Measurements from ENCODE around the gene MYOM3.

The MYOM3 gene

GRCh38 chr1:24113641-24114033, 1.7 kb upstream of the MYOM3 start:
- no peak for DNase-seq

- DNase-seq = no peak
These were observed 506 bp downstream of the MYOM3 start for GRCh38 chr1:24111262-24111995.

GRCh38 chr1:24110642-24111261, 1.2 kb downstream of the MYOM3 start:
- DNase-seq = no peak

GRCh38 chr1:24109686-24110475, 2.1 kb downstream of the MYOM3 start:
- no peak for DNase-seq

GRCh38 chr1:24109166-24109483, 2.8 kb downstream of the MYOM3 start:
- DNase-seq = no peak

GRCh38 chr1:24108334-24109165, 3.4 kb downstream of the MYOM3 start:
- DNase-seq = peak; percentile 63

- DNase-seq = no peak
These were observed 4.3 kb downstream of the MYOM3 start for GRCh38 chr1:24107462-24108138.

- no peak for DNase-seq
These were observed 6.4 kb downstream of the MYOM3 start for GRCh38 chr1:24105368-24106160.

GRCh38 chr1:24104854-24105253, 7.1 kb downstream of the MYOM3 start:
- no peak for DNase-seq

GRCh38 chr1:24103879-24104278, 8.1 kb downstream of the MYOM3 start:
- DNase-seq = no peak

GRCh38 chr1:24103408-24103807, 8.5 kb downstream of the MYOM3 start:
- no peak for DNase-seq

GRCh38 chr1:24102961-24103360, 9.0 kb downstream of the MYOM3 start:
- DNase-seq = peak; percentile 52

GRCh38 chr1:24101796-24102586, 9.9 kb downstream of the MYOM3 start:
- no peak for DNase-seq

- no peak for DNase-seq
These were observed 10.8 kb downstream of the MYOM3 start for GRCh38 chr1:24100945-24101737.

- no peak for DNase-seq
These were observed 12.8 kb downstream of the MYOM3 start for GRCh38 chr1:24098943-24099638.

- DNase-seq = no peak
These were observed 13.8 kb downstream of the MYOM3 start for GRCh38 chr1:24098102-24098501.

- DNase-seq = no peak
These were observed 14.3 kb downstream of the MYOM3 start for GRCh38 chr1:24097663-24098062.

GRCh38 chr1:24096739-24097103, 15.2 kb downstream of the MYOM3 start:
- DNase-seq = no peak

All from right kidney (tissue), 1 donor.